OCI-LY1 (cell line): ENCODE data around the gene ME1.

Experiments
- CTCF ChIP-seq: fragments of 200-600 bp; sonication (generic), shearing (Covaris generic); IDR thresholded peaks from 2 replicates; pipeline ENCODE4 v1.5.1; 2017; ENCODE audit warnings: mild to moderate bottlenecking, antibody characterized with exemption, low read length, moderate library complexity, mixed read lengths
- EZH2 ChIP-seq: fragments of 200-600 bp; sonication (generic), shearing (Covaris generic); IDR thresholded peaks from 2 replicates; pipeline ENCODE4 v1.8.0; 2017; ENCODE audit warnings: borderline replicate concordance, mixed run types, mild to moderate bottlenecking, antibody characterized with exemption, low read length, moderate library complexity, mixed read lengths

- TF ChIP-seq CTCF (no peak), EZH2 (no peak)
Observed at GRCh38 chr6:83378621-83379388, 52.0 kb downstream of the ME1 start.
